Erythroblast (primary cell): ENCODE measurements around the gene TFG.

Source experiments
- DNase-seq, 2 experiments: peaks; one replicate each; lab custom pipeline; 2025; lab: John Stamatoyannopoulos, UW
- GATA1 ChIP-seq: IDR thresholded peaks from 2 replicates; pipeline ENCODE4 v1.6.1; 2011; ENCODE audit warnings: low read depth, mild to moderate bottlenecking, control low read depth, low read length, moderate library complexity
- POLR2A ChIP-seq: IDR thresholded peaks from 2 replicates; pipeline ENCODE4 v1.6.1; 2011; ENCODE audit warnings: mild to moderate bottlenecking, low read length

Gene TFG

DNA sequence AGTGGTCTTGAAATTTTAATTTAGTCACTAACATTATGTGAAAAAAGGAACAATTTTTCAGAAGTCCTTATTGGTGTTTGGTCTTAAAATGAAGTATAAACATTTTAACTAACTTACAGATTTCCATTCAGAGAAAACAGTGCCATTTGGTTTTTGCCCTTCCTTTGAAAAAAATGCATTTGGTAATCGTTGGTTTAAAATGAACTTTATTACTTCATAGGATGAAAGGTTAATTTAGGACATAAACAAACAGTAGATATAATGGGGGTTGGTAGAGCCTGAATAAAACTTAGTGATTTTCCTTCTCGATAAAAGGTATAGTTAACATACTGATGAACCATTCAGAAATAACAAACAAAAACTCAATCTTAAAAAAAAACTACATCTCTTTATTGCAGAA lies 39.7 kb downstream of the TFG start:
- no peak for DNase-seq
- no peak for TF ChIP-seq POLR2A
- TF ChIP-seq GATA1, result no peak

DNA sequence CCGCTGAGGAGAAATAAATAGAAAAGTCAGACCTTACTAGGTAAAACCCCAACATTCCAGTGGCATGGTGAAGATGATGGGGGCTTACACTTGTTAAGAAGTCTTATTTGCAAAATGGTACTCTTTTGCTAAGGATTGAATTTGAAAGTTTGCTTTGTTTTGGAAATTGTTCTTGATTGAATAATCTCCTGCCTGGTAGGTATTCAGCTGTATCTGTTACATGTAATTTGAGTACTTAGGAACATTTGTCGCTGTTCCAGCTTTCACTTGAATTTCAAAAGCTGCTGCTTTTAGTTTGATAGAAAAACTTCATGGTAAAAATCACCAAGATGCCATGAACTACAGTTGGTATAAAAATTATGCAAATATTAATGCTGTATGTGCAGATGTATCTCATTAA lies 44.6 kb downstream of the TFG start:
- DNase-seq, result no peak
- TF ChIP-seq GATA1, result no peak
- TF ChIP-seq POLR2A, result no peak

DNA sequence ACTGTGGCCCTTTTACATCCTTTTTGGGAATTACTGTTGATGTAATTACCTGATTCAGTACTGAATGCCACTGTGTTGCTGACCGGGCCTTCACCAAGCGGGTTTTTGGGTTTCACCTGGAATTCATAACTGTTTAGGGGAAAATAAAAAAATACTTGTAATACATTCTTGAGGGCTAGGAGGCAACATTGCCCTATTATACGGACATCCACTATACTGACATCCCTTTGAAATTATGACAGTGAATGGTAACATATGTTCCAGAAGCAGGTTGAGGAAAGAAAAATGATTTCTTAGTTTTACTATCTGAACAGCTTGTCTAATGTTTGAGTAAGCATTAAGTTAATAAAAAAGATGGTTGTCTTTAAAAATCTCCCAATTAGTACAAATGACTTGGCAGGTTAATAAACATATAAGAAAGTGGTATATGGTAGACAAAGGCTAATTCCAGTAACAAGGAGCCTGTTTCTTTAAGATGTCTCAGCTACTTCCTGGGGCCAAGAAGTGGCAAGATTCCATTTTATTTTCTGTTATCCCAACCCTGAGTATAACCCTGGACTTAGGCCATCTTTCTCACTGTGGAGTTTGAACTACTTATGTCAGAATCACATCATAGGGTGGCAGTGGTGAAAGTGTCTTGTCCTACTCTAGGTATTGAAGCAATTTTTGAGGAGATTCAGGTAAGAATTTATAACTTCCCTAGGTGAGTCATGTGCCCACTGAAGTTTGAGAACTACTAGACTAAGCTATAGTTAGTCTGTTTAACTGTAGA lies 45.5 kb downstream of the TFG start:
- no peak for TF ChIP-seq GATA1
- no peak for TF ChIP-seq POLR2A
- no peak for DNase-seq

DNA sequence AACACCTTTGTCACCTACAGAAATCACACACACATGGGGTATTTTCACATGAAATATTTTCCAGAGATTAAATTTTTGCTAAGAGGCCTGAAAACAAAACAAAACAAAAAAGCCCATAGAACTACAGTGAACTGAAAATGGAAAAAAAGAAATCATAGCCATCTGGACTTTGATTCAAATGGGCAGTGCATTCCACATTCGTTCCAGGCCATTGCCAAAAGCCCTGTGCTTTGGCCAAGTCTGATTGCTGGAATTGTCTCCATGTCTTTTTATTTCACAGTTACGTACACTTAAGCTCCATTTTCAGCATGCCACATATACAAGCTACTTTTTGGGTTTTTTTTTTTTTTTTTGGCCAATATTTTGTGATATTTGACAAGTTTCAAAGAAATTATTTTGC lies 47.1 kb downstream of the TFG start:
- DNase-seq, result no peak
- TF ChIP-seq POLR2A, result no peak
- no peak for TF ChIP-seq GATA1

DNA sequence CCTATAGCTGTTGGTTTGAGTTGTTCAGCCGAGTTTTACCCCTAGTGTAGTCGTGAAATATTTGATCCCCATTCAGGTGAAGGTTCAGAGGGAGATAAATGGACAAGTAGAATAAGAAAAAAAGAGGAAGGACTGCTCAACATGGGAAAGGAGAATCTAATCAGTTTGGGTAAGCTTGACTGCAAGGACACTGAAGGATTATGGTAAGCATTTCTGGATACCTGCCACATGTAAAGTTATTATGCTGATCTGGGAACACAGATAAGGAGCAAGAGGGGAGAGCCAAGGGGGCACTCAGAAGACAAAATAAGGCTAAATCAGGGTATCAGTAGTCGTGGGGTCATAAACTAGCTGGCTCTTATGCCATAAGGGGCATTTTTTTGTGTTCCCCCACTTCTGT lies 49.9 kb downstream of the TFG start:
- peak in 1 of 2 experiments; percentile 9 for DNase-seq
- TF ChIP-seq GATA1, result no peak

DNA sequence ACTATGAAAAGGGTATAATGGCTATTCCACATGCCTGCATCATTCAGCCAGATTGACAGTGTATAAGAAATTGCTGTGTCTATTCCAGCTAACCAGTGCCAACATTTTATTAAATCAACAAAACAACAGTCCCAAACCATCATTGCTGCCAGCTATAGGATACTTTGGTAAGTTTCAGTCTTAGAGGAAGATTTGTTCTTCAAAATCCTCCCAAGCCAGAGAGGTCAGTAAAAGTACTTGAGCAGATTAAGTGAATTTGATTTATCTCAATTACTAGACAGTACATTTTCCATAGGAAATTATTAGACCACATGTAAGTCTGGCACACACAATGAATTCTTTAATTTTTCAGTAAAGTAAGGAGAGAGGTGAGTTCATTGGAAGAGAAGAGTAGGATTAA lies 50.7 kb downstream of the TFG start:
- TF ChIP-seq POLR2A (no peak), GATA1 (no peak)
- no peak for DNase-seq

DNA sequence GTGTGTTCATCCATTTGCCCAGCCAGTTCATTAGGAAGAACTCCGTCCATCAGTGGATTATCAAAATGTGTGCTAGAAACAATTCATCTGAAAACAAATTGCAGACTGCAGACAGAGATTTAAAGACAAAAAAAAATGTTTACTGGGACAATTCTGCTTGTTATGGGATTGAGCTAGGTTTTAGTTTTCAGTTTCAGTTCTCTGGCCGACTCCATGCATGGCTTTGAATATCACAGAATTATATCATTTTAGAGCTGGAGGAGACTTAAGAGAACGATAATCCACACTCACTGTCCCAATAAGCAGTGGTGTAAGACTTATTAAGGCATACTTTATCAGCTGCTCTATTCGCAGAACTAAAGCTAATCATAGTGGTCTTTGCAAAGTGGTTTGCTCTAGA lies 51.1 kb downstream of the TFG start:
- DNase-seq, result no peak
- TF ChIP-seq POLR2A, result no peak
- no peak for TF ChIP-seq GATA1

DNA sequence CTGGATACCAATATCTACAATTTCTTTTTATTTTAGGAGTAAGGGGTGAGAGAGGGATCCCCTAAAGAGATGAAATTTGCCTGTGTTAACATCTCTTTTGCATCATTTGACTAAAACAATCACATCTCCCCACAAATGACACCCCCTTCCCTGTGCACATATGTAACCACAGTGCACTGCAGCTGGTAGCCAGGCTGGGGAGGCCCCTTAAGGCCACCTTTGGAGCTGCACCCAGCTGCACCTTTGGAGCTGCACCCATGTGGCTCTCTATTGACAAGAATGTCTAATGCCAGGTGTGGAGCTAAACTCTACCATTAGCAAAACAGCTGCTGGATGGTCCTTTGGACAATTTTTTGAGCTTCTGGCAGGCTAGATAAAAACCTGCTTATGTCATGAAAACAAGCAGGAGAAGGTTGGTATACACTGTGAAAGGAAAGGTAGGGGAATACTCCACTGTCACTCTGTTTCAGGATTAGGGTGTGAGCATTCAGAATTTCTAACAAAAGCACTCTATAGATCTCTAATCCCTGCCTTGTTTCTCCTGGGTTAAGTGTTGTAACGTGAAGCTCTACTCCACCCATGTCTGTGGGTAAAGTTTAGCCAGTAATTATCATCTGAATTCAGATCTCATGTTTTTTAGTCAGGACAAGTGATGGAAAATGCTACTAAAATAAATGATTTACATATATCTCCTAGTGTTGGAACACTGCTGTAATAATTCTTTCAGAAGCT lies 52.1 kb downstream of the TFG start:
- no peak for TF ChIP-seq POLR2A
- TF ChIP-seq GATA1, result no peak
- DNase-seq, result peak in 1 of 2 experiments; percentile 15

DNA sequence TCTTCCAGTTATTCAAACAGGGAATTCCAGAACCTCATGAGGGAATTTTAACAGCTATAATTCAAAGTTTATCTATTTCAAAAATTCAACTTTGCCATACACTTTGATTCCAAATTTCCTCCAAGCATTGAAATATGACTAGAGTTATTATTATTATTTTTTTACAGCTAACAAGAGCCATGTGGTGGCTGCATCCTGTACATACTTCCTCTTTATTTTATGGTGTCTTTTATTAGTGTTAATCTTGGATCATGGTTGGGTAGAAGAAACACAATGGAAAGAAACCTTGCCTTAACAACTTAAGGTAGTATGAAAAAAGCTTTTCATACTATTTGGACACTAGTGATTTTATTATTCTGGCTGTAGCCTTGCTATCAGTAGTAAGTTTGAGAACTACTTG lies 52.7 kb downstream of the TFG start:
- no peak for DNase-seq
- TF ChIP-seq GATA1, result no peak
- TF ChIP-seq POLR2A, result no peak

DNA sequence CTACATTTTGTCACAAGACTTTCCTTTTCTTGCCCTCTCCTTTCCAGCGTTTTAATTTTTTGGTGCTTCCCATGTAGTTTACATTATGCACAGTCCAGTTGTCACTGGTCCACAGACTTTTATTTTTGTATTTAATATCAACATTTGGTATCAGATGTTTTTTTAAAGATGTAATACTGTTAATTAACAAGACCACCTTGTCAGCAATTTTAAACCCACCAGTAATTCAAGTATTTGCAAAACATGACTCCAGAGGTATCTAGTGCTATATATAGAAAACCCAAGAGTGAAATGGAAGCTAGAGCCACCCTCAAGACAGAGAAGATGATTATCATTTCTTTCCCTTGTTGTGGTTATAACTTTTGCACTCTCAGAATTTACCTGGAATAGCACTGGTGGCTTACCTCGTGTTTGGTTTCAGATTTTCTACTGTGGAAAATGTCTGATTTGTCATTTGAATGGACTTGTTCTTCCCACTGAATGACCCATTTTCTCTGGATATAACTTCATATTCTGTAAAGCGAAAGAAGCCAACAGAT lies 56.2 kb downstream of the TFG start:
- TF ChIP-seq POLR2A, result no peak
- no peak for TF ChIP-seq GATA1
- no peak for DNase-seq

DNA sequence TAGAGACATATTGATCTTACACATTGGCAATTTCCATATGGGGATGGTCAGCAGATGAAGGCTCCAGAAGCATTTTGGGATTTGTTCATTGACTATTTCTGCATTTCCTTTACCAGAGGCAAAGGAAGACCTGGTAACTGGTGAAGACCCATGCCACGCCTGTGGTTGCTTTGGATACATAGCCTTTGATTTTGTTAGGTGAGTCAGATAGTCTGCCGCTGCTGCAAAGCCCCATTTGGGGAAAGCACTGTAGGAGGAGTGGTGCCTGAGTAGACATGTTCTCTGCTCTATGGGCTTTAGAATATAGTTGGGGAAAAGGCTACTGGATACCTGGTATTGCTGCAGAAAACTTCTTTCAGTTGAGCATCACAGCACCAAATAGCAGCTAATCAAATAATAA lies 56.8 kb downstream of the TFG start:
- TF ChIP-seq GATA1 (no peak), POLR2A (no peak)
- no peak for DNase-seq

DNA sequence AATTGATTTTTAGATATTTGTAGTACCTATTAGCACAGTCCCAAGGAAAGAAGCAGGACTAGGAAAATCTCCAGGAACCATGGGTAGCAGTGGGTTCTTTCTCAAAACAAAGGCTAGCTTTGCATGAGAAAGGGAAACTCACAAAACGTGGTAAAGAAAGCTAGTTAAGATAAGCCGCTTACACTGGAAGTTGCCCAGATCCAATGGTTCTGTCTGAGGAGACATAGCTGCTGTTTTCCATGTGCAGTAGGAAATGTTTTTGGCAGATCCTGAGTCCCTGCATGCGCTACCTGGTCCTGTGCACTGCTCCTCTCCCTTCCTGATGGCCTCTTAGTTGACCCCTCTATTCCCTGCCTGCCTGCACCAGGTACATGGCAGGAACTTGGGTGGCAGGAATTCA lies 60.4 kb downstream of the TFG start:
- TF ChIP-seq POLR2A (no peak), GATA1 (no peak)
- no peak for DNase-seq

DNA sequence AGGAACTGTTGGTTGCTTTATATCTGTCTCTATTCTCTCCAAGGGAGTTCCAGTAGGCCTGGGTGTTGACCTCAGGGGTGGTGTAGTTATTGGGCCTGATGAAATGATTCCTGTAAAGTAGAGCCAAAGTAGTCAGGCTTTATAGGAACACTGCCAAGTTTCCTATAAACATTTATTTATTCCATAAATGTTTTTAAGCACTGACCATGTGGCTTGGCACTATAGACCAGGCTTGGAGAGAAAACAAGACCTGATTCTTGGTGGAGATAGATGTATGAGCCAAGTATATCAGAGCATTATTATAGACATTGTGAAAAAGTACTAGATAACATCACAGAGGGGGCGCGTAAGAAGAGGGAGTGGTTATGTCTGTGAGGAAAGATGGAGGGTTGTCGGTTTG lies 65.9 kb downstream of the TFG start:
- DNase-seq, result no peak
- TF ChIP-seq POLR2A, result no peak
- no peak for TF ChIP-seq GATA1

DNA sequence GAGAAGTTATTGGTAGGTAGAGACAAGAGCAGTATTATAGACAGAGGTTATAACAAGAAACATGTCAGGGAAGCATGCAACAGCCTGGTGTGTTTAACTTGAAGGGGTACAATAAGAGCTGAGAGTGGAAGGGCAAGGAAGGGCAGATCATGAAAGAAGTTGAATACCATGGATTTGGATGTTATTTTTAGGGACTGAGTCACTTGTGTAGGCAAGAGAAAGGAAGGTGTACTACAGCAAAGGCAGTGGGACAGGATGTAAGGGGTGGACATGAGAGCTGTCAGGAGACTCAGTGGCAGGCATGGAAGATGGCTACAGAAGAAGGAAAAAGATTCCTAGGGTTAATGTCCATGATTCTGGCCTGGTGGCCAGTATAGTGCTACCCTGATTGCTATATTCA lies 66.4 kb downstream of the TFG start:
- DNase-seq, result no peak
- TF ChIP-seq POLR2A (no peak), GATA1 (no peak)
